GM18519 (cell line): ENCODE measurements around the gene CUL2.
"Not testable (repeated sequence)": the region's sequence is repeated elsewhere in the genome, so short reads cannot be mapped to it uniquely, and the experiment has no call there.

Source experiments
- ATAC-seq: cut with Tn5 transposase; IDR thresholded peaks from one replicate; pipeline ENCODE4 v1.9.1; 2021; ENCODE audit warnings: mild to moderate bottlenecking, moderate library complexity; ENCODE audit not compliant: unreplicated experiment, low FRiP score

Gene CUL2

DNA sequence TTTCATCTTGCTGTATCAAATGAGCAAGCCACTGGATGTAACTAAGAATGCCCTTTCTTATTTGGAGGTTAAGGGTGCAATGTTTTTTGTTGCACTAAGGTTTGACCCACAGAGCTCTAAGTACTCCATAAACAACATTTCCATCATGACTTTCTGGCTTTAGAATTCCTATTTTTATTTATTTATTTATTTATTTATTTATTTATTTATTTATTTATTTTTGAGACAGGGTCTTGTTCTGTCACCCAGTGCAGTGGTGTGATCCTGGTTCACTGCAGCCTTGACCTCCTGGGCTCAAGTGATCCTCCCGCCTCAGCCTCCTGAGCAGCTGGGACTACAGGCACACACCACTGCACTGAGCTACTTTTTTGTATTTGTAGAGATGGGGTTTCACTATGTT lies 9.9 kb downstream of the CUL2 start:
- not testable (repeated sequence) for ATAC-seq

DNA sequence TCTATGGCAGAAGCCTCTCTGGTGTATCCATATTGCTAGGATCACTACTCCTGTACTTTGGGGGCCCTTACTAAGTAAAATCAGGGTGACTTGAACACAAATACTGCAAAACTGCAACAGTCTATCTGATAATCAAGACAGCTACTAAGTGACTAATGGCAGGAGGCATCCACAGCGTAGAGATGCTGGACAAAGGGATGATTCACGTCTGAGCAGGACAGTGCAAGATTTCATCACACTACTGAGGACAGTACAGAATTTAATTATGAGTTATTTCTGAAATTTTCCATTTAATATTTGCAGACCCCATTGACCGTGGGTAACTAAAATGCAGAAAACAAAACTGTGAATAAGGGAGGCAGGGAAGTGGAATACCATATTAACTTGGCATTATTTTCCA lies 10.4 kb downstream of the CUL2 start:
- ATAC-seq, result no peak

DNA sequence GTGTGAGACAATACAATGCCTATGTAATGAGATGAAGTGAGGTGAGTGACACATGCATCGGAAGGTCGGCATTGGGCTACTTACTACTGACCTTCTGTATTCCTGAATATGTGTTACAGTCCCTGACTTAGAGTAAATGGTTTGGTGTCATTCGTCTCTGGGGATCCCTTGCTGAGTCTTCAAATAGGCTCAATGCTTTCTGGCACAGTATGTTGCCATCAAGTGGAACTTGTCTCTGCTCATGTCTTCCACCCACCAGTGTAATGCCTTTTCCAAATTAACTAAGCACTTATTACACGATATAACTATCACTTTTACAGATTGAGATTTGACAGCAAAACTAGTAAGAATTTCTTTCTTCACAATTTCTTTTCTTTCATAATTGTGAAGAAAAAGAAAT lies 10.9 kb downstream of the CUL2 start:
- ATAC-seq, result no peak

DNA sequence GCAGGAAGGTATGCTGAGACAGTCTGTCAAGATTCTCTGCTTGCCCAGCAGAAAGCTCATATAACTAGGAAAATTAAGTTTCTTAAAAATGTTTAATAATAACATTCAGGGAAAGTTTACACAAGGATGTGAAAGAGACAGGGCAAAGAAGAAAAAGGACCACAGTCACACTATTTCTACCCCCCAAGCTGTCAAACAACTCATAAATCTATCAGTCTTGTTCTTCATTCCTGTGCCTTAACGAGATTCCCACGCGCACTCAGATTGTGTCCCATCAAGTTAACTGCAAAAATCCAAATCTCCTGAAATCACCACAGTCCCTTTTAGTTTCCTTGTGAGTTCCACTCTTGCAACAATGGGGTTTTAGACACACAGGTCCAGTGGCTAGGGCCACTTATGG lies 14.9 kb downstream of the CUL2 start:
- no peak for ATAC-seq

DNA sequence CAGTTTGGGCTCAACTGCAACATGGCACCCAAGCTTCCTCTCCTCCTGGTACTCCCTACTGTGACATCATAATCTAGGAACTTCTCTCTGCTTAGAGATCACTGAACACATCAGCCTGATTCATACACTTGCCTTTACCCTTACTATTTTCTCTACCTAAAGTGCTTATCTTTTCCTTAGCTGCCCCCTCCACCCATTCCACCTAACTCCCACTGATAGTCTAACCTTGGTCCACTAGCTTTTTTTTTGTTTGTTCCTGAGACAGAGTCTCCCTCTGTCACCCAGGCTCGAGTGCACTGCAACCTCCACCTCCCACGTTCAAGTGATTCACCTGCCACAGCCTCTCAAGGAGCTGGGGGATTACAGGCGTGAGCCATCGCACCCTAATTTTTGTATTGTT lies 15.9 kb downstream of the CUL2 start:
- no peak for ATAC-seq

DNA sequence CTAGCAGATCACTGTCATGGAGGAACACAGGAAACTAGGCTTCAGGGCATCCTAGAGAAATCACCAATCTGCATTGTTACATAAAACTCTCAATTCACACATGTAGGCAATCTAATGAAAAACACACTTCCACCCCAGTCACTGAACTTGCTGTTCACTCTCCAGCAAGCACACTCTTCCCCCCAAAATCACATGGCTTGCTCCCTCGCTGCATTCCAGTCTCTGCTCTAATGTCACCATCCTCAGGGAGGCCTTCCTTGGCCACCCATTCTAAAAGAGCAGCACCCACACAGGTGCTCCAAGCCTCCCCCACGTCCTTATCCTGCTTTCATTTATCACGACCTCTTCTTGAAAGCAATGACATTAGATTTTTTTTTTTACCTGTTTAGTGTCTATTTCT lies 19.6 kb downstream of the CUL2 start:
- no peak for ATAC-seq

DNA sequence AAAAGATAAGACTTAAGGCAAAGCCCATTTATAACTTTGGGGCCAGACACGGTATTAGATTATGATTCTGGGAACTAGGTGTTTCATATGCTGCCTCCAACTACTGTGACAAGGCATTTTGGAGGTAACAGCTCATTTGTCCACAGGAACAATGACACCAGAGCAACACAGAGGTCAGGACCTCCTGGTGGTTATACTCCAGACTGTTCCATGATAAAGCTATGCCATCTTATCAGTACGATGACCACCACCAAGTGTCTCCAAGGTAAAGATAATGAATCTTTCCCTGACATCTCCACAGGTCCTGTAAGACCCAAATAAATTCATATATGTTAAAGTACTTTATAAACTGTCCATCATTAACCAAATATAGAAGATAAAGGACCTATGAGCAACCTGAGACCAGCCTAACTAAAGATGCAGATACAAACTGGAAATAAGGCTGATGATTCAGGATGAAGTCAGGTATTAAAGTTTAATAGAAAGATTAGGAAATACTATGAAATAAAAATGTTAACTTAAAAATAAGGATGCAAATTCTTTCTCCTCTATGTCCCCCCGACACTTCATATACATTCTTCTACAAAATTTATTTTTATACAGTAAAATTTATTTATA lies 26.2 kb downstream of the CUL2 start:
- ATAC-seq, result no peak

DNA sequence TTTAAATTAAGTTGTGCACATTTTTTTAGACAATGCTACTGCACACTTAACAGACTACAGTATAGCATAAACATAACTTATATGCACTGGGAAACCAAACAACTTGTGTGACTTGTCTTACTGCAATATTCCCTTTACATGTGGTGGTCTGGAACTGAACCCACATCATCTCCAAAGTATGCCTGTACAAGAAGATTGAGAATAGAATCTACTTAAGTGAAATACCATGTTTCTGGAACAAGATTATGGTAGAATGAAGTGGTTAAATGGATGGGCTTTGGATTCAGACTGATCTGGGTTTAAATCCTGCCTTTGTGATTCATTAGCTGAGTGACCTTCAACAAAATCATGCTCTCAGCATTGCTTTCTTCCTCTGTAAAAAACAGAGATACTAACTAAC lies 30.7 kb downstream of the CUL2 start:
- no peak for ATAC-seq

DNA sequence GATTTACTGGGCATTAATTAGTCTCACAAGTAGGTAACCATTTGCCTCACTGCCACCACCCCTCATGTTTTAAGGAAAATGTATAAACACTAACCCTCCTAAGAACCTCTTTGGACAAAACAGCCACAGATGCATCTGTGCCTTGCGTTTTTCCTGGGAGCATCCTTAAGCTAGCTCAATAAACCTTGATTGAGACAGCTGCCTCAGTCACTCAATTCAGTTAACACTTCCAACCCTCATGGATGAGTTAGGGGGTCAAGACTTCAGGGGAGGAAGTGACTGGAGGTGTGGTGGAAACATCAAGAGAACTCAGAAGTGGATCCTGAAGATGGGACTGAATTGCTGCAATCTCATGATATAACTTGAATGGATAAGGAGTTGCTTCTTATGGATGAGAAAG lies 31.5 kb downstream of the CUL2 start:
- no peak for ATAC-seq

DNA sequence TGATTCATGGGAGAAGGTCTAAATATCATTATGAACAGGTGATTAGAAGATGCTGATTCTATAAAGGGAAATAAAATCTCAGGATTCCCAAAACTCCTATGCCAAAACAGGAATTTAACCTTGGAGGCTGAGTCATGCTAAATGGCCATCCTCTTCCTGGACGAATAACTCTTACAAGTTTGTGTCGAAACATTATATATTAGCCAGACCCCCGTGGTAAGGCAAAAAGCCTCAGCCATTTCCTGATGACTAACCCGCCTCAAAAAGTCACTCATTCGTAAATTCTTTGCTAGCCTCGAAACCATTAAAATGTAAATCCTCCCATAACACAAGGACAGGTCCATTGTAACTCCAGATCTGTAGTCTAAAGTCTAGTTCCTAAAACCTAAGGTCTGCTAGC lies 32.0 kb downstream of the CUL2 start:
- ATAC-seq, result peak; percentile 41

DNA sequence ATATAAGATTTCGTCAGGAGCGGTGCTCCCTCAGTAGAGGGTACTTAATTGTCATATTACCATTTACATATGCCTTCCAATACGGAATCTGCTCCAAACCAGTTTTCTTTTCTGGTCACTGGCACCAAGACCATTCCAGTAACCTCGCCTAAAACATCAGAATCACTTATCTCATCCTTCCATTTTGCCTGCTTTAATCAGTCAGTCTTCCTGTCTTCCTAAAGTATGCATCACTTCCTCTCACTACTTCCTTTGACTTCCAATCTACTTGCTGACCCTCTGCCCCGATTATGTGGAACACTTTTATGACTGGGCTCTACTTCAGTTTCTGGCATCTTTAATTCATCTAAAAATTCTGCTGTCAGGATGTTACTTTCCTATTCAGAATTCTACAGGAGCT lies 33.5 kb downstream of the CUL2 start:
- no peak for ATAC-seq

DNA sequence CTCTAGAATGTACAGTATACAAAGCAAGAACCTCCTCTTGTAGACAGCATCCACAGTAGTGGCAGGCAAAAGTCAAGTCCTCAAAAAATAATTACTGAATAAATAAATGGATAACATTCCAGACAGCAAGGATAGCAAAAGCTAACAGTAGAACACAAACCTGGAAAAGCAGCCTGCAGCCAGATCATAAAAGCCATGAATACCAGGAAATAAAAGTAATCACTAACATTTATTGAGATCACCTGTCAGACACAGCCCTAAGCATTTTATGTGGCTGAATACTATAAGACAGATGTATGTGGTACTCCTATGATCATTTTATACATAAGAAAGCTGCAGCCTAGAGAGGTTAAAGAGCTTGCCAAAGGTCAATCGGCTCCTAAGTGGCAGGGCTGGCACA lies 34.0 kb downstream of the CUL2 start:
- no peak for ATAC-seq

DNA sequence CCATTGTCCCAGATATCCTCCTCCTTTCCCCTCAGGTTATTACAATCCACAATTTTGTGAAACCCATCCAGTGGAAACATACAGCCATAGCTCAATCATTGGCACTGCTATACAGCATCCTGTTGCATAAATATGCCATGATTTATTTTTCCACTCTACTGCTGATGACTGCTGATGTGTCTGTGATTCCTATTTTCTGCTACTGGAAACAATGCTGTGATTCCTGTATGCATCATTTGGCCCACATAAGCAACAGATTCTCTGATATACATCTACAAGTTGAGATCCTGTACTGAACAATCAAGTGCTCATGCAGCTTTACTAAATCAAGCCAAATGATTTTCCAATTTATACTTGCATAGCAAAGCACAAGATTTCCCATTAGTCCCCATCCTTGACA lies 39.6 kb downstream of the CUL2 start:
- ATAC-seq, result no peak

DNA sequence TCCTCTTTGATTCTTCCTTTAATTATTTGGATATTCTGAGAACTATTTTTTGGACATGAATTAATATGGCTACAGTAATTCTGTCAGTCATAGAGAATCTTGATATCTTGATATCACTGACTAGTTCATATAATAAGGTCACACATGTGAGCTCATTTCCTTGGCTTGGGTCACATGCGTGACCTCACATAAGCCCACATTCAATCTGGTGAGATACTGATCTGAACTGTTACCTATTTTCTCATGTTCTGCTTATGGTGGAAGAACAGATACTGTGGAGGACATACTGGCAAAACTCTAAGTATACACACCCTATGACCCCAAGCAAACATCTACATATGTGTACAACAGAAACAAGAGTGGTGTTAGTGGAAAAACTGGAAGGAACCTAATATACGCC lies 44.1 kb downstream of the CUL2 start:
- no peak for ATAC-seq

DNA sequence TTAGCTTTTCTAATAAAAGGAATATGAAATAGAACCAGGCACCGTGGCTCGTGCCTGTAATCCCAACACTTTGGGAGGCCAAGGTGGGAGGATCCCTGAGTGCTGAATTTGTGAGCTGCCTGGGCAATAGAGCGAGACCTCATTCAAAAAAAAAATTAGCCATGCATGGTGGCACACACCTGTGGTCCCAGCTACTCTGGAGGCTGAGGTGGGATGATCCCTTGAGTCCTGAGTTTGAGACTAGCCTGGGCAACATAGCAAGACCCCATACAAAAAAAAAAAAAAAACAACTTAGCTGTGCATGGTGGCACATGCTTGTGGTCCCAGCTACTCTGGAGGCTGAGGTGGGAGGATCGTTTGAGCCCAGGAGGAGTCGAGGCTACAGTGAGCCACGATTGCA lies 44.9 kb downstream of the CUL2 start:
- ATAC-seq, result not testable (repeated sequence)

DNA sequence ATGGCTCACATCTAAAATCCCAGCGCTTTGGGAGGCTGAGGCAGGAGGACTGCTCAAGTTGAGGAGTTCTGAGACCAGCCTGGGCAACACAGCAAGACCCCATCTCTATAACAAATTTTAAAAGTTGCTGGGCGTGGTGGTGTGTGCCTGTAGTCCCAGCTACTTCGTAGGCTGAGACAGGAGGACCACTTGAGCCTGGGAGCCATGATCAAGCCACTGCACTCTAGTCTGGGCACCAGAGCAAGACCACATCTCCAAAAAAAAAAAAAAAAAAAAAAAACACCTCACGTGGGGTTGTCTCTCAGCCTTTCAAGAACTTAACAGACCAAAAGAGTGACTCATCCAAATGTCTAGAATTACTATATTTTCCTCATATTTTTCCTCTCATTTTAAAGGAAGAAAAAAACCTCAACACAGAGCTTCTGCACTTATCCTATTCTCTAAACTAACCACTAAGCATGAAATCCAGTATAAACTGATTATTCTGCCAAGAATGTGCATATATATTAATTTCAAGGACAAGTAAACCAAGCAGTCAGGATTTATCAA lies 46.3 kb downstream of the CUL2 start:
- no peak for ATAC-seq

DNA sequence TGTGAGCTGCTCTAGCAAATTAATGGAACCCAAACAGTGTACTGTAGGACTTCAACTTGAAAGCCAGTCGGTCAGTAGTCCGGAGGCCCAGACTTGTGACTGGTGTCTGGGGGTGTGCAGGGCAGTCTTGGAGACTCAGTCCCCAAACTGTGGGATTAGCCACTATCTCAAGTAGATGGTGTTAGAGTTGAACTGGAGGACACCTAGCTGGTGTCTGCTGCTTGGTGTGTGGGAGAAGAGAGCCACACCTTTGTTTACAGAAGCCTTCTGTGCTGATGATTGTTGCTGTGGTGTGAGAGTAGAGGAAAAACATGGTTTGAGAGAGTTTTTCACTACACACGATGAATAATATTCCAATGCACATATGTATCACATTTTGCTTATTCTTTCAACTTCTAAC lies 47.4 kb downstream of the CUL2 start:
- no peak for ATAC-seq

DNA sequence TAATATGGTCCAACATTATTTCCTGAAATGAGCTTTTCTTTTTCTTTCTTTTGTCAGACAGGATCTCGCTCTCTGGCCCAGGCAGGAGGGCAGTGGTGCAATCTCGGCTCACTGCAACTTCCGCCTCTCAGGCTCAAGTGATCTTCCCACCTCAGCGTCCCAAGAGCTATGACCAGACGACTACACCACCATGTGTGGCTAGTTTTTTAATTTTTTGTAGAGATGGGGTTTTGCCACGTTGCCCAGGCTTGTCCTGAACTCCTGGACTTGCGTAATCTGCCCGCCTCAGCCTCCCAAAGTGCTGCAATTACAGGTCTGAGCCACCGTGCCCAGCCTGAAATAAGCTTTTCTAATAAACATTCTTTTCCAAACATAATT lies 48.6 kb downstream of the CUL2 start:
- no peak for ATAC-seq

DNA sequence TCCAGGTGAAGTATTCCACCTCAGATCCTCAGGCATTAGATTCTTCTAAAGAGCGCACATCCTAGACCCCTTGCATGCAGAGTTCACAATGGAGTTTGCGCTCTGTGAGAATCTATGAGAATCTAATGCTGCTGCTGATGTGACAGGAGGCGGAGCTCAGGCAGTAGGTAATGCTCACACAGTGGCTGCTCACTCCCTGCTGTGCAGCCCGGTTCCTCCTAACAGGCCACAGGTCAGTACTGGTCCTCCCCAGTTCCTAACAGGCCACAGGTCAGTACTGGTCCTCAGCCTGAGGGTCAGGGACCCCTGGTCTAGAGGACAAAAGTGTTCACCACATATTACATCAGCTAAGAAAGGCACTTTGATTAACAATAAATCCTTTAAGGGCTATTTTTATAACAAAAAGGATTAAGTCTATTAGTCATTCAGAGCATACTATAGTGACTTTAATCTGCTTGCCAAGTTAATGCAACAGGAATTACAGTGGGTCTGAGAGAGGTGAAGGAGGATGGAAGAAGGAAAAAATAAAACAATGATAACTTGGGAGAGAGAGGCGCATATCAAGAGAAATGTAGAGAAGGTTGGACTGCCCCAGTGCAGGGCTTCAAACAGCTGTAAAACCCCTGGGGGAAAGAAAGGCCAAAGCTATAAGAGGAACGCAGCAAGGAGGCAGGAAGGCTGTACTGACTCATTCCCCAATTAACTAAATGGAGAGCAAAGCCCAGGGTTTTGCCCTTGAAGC lies 49.2 kb downstream of the CUL2 start:
- ATAC-seq, result no peak

DNA sequence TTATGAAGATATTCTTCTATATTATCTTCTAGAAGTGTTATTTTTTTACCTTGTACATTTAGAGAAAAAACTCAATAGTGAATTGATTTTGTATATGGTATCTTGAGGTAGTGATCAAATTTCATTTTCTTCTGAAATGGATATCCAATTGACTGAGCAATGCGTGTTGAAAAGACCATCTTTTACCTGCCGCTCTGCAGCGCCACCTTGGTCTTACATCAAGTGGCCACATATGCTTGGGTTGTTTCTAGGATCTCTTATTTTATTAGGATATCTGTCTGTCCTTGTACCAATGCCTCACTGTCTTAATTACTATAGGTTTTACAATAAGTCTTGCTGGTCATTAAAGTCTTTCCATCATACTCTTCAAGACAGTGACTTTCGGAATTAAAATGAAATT lies 53.0 kb downstream of the CUL2 start:
- ATAC-seq, result no peak

DNA sequence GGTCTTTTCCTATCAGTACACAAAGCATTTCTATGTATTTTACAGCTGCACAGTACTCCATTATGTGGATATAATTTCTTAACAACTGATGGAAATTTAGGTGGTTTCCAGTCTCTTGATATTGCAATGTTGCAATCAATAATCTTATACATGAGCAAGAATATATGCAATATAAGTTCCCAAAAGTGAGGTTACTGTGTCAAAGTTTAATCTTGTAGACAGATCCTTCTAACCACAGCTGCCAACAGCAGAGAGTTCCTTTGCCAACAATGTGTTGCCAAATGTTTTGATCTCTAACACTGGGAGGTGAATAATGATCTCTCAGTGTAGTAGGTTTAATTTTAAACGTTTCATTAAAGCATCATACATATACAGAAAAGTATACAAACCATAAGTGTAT lies 54.5 kb downstream of the CUL2 start:
- ATAC-seq, result no peak

DNA sequence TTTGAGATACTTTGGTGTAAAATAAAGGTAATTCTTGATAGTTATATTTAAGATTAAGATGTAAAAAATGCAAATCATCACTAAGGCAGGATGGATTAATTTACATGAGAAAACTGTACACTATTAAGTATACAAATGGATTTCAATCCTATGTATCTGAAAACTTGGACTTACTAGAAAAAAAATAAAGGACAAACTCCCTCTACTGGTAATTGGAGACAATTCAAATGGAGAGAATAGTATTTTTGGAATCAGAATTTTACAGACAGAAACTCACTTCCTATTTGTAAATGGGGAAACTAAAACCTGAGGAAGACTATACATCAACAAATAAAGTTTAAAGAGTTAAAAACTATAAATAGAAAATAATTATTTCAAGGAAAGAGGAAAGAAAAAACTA lies 62.6 kb downstream of the CUL2 start:
- no peak for ATAC-seq
